Stimulated activated naive CD4-positive, alpha-beta T cell (primary cell): Measurements from ENCODE around the gene IMP4.
A peak's percentile ranks its signal among the peaks of the same experiment; 100 is the strongest.

Source experiments
- DNase-seq, 6 experiments: peaks; one replicate each; lab custom pipeline; 2025; lab: John Stamatoyannopoulos, UW

IMP4 gene

DNA sequence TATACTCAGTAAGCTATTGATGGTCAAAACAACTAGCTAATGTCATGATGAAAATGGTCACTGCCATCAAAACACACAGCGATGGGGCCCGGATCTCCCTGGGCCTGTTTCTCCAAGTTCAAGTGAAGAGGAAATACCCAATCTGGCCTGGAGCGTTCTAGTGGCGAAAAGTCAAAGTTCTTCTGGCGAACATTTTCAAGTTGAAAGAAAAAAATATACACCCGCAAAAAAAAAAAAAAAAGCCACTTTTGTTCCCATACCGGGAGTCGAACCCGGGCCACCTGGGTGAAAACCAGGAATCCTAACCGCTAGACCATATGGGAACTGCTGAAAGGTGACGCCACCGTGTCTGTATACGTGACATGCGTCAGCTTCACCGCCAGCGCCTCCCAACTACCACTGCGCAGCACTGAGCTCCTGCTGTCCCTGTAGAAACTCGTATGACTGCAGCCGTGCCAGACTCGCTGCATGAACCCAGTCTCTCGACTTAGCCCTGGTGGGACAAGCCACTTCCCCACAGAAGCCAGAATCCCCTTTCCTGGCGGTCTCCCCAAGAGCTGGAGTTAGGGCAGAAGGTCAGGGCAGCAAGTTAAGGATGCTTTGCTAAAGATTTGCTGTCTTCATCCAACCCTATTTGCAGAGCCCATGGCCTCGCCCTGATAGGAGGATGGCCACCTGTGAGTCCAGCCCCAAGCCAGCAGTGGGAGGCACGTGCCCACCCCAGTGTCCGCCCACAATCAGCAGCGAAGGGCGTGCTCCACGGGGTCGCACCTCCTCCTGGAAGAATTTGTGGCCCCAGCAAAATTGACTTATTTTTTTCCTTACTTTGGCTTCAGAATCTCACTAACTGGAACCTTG lies 5.6 kb upstream of the IMP4 start:
- peak in 4 of 6 experiments; percentile 8 to 46 (median 30) for DNase-seq

DNA sequence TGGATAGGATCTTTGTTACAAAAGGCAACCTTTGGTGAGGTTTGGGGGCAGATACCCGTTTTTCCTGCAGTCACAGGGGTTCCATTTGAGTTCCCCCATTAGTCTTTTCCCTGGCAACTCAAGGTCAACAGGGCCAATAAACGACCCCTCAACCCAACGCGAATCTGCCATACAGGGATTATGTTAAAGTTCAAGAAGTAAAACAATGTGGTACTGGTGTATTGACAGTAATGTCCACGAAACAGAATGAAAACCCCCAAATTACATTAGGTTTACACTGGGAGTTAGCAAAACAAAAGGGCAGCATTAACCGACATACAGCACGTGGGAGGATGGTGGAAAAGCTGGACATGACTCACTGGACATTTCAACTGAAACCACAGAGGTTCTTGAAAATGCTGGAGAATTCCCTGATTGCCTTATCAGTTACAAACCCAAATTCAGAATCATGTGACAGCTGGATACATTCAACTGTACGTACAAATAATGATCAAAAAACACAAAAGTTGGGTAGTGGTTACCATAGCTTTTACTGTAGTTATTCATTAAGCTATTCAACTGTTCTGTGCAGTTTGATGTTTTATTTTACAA lies 4.9 kb upstream of the IMP4 start:
- no peak for DNase-seq

DNA sequence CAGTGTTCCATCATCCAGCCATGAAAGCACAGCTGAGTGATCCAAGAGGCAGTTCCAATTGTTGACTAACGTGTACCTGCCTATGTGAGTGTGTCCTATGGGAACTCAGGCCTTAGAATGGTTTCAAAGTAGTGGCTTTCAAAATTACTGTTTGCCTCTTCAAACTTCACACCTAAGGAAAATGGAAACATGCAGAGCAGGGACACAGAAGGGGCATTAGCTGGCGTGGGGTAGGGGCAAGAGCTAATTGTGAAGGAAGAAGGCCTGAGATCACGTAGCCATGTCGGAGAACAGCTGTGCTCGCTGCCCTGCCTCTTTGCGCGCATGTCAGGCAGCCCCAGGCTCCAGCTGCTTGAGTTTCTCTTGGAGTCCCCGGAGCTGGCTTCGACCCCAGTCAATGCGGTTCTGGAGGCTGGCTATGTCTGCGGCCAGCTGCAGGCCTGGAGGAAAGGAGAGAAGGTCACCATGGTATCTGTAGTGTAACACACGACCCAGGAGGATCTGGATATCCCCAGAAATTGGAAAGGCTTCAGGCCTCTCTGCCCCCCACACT lies 3.8 kb upstream of the IMP4 start:
- no peak for DNase-seq

DNA sequence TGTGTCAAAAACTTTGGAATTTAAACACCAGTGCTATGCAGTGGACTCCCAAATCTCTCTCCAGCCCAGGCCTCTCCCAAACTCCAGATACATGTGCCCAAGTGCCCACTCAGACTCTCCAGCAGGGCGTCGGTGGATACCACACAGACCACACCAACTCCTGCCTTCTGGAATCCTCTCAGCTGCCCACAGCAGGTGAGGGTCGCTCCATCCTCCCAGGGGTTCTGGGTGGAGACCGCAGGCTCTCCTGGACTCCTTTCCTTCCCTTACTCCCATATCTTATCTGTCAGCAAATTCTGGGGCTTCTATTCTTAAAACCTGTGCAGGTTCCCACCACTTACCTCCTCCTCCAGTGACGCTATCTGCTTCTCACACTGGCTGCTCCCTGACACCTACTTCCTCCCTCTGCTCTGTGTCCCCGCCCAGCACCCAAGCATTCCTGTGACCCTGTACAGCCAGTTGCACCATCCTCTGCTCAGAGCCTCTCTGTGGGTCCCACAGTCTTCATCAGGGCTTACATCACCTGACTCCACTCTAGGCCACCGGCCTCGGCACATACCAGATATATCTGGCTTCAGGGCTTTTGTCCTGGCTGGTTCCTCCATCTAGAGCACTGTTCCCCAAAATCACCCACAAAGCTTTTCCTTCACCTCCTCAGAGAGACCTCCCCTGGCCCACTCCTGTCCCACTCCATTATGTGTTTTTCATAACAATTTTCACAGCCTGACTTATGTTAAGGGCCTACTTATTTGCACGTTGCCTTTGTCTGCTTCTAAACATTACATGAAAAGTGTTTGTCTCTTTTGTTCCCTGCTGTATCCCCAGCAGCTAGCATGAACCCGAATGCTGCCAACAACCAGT lies 2.6 kb upstream of the IMP4 start:
- DNase-seq = no peak

DNA sequence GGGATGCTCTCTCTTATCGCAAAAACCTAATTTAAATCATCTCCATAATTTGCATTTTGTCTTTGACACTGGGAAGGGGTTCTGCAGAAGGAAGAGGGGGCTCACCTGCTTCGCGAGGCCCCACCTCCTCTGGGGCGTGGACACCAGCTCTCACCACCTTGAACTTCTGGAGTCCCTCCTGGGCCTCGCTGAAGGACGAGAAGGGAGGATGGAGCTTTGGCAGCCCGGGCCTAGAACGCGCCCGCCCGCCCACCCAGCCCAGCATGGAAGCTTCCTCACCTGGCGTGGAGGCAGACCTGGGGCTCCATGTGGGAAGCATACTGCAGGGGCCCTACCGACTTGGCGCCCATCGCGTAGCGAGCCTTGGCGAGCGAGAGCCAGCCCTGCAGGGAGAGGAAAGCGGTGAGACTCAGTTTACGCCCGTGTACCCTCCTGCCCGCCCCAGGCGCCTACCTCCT lies 1.1 kb upstream of the IMP4 start:
- peak in 1 of 6 experiments; percentile 27 for DNase-seq

DNA sequence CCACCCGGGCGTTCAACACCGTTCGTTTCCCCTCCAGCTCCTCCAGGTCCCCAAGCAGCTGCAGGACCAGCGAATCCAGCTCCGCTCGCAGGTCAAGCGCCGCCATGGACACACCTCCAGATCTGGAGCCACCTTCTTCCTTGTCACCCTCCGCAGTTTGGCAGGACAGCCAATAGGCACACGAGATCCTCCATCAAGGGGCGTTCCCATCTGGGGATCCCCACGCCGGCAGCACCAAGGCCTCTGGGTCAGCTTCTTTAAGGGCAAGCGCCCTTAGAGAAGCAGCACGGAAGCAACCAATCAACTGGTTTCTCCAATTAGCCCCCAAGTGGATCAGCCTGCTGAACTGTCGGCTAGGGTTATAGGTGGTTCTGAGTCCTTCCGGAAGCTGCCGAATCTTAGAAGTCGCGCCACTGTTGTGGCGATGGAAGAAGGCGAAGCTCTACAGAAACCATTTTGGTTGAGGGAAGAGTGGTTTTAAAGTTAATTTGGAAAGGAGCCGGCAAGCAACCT lies 621 bp upstream of the IMP4 start:
- DNase-seq = peak; percentile 78 to 96 (median 86)

DNA sequence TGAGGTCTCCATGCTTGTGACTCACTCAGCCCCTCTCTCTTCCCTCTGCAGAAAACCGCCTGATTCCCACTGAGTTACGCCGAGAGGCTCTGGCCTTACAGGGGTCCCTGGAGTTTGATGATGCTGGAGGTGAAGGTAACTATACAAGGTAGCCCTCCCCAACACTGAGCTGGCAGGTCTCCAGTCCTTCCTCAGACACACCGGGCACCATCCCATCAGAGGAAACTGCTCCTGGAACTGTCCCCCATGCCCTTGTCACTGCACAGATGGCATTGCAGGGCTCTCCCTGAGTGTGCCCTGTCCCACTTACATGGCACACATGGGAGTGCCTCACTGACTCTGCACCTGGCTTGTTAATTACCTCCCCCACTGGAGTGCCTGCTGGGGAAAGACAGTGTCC lies 1.9 kb downstream of the IMP4 start:
- no peak for DNase-seq

DNA sequence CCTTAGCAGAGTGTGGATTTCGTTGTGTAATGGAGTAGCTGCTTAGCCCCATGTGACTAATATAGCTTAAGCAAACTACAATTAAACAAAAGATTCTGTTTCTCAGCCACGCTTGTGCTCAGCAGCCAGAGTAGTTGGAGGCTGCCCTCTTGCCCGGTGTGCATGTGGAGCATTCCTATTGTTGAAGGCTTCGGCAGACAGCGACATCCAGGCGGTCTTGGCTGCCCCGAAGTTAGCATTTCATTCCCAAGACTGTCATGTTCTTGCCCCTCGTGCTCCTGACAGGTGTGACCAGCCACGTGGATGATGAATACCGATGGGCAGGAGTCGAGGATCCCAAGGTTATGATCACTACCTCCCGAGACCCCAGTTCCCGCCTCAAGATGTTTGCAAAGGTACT lies 2.4 kb downstream of the IMP4 start:
- DNase-seq = no peak

DNA sequence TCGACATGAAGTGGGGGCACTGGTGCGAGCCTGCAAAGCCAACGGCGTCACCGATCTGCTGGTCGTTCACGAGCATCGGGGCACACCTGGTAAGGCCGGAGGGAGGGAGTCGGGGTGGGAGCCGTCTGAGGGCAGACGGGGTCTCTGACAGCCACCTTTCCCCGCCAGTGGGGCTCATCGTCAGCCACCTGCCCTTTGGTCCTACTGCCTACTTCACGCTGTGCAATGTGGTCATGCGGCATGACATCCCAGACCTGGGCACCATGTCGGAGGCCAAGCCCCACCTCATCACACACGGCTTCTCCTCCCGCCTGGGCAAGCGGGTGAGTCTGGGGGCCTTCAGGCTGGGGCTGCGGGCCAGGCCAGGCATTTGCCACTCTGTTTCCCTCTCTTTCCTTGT lies 2.9 kb downstream of the IMP4 start:
- DNase-seq = no peak

DNA sequence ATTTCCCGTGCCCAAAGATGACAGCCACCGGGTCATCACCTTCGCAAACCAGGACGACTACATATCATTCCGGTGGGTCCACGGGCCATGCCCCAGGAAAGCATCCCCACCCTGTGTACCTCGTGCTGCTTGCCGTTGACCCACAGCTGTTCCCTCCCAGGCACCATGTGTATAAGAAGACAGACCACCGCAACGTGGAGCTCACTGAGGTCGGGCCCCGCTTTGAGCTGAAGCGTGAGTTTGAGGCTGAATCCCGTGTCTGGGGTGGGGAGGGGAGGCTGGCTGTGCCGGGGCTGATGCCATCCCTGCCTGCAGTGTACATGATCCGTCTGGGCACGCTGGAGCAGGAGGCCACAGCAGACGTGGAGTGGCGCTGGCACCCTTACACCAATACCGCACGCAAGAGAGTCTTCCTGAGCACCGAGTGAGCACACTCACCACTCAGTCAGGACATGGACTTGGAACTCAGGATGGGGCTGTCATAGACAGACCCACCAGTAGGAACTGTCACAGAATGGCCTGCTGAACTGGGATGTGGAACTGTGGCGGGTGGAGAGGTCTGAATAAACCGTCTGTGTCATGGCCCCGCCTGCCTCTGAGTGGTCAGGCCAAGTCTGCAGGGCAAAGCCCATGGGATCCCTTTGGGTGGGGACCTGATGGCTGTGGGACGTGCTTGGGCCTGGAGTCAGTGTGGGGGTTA lies 3.5 kb downstream of the IMP4 start:
- no peak for DNase-seq

DNA sequence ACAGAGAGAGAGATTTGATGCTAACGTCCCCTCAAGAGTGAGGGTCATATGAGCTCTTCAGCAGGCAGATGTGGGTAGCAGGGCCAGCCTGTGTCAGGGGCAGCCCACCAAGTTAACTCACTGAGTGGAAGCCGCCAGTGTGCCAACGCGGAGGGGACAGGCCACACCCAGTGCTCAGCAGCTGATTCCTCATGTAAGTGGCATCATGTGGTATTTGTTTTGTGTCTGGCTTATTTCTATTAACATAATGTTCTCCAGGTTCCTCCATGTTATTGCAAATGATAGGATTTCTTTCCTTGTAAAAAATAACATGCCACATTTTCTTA lies 4.0 kb downstream of the IMP4 start:
- DNase-seq = no peak

DNA sequence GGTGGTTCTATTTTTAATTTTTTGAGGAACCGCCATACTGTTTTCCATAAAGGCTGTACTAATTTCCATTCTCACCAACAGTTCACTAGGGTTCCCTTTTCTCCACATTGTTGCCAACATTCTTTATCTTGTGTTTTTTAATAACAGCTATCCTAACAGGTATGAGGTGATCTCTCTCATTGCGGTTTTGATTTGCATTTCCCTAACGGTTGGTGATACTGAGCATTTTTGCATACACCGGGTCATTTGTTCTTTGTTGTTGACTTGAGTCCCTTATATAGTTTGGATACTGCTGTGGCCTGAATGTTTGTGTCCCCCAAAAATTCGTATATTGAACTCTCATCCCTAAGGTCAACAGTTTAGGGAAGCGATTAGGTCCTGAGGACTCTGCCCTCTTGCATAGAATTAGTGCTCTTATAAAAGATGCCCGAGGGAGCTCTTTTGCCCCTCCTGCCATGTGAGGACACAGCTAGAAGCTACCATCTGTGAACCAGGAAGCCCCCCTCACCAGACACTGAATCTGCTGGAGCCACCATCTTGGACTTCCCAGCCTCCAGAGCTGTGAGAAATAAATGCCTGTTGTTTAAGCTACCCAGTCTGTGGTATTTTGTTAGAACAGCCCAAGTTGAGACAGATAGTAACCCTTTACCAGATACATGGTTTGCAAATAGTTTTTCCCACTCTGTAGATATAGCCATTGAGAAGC lies 4.7 kb downstream of the IMP4 start:
- no peak for DNase-seq

DNA sequence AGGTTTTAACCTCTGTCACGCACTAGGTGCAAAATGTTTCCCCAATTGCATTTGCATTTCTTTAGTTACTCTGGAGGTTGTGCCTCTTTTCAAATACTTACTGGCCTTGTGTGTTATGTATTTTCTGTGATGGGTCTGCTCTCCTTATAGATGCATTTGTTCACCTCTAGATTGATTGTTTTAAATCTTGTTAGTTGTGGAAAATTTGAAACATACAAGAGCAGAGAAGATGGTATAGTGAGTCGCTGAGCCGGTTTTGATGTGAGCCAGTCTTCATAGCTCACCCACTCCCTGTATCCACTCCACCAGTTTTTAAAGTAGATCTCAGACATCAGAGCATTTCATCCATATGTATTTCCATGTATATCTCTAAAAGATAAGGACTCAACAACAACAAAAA lies 6.5 kb downstream of the IMP4 start:
- no peak for DNase-seq

DNA sequence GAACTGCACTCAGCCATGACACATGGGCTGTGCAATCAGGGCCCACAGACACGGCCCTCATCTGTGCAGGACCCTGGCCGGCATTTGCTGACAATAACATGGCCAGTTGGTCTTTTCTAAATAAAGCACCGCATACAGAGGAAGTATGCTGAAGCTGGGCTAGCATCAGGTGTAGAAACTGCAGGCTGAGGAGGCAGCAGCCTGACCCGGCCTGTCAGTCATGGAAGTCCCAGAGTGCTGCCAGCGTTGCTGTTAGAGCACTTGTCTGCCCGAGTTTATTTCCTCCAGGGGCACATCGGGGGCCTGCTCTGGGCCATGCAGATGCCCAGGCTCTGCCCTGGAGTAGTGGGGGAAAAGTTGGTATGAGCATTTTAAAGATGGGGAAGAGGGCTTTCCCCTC lies 9.0 kb downstream of the IMP4 start:
- no peak for DNase-seq

DNA sequence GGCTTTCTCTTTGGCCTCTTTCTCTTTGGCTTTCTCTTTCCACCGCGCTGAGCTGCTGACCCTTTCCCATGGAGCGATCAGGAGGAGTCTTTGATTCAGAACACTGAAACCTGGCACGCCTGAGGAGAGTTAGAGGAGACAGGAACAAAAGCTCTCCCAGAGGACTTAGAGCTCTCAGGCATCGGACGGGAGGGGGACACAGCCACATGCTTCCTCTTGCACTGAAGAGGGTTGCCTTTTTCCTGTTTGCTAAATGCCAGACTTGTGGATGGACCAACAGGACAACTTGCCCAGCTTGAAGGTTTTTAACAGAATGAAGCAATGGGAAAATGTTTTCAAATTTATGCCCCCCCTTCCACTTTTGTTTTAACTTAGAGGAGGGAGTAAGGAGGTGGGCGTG lies 9.5 kb downstream of the IMP4 start:
- DNase-seq = no peak

DNA sequence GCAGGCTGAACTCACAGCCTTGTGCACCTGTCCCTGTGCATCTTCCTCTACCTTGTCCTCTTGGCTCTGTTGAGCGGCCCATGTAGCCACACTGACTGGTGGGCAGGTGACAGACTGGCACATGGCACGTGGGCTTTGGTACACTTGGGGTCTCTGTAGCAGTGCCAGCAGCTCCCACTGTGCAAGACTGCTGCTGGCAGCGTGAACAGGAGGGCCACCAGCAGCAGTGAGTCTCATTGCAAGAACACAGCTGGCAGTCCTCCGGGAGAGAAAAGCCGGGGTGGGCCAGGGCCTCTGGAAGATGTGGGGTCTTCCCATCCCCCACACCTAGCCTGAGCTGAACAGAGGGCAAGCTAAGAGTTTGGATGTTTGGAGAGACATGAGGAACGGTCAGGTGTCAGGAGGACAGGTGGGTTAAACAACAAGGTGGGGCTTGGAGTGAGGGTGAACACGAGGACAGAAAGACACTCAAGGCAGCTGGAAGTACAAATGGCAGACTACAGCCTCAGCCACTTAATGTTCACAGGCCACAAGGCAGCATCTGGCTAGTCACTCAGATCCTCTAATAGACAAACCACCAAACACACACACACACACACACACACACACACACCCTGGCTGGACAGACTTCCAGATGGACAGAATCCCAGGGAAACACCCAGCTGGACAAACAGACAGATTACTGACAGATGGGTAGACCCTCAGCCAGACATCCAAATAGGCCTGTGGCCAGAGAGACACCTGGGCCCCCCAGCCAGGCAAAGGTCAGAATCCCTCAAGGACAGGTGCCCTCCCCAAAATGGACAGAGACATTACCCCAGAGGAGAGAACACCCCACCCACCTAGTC lies 10.8 kb downstream of the IMP4 start:
- DNase-seq = no peak

DNA sequence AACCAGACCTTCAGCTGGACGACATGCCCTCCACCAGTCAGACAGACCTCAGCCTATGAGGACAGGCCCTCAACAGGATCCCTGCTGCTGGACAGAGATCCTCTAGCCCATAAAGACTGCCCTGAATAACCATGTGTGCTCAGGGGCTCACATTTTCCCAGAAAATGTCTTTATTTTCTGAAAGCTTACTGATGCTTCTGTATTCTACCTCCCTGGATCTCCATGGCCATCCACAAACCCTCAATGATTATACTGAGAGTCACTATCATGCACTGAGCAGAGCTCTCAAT lies 11.4 kb downstream of the IMP4 start:
- no peak for DNase-seq

DNA sequence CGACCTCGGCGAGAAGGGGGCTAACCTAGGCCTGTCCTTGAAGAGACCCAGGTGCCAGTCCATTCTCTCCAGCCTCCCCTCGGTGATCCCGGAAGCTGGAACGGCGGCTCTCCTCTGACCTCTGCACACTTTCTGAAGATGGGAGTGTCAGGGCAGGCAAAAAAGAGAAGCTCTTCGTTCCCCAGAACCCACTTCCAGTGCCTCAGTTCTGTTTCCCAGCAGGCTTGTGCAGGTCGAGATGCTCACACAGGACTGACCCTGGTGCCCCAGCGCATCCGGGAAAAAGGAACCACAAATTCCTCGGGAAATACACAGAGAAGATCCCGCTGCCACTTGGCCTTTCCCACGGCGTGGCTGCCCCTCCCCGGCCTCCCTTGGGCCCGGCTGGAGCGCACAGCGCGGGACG lies 12.5 kb downstream of the IMP4 start:
- DNase-seq = no peak

DNA sequence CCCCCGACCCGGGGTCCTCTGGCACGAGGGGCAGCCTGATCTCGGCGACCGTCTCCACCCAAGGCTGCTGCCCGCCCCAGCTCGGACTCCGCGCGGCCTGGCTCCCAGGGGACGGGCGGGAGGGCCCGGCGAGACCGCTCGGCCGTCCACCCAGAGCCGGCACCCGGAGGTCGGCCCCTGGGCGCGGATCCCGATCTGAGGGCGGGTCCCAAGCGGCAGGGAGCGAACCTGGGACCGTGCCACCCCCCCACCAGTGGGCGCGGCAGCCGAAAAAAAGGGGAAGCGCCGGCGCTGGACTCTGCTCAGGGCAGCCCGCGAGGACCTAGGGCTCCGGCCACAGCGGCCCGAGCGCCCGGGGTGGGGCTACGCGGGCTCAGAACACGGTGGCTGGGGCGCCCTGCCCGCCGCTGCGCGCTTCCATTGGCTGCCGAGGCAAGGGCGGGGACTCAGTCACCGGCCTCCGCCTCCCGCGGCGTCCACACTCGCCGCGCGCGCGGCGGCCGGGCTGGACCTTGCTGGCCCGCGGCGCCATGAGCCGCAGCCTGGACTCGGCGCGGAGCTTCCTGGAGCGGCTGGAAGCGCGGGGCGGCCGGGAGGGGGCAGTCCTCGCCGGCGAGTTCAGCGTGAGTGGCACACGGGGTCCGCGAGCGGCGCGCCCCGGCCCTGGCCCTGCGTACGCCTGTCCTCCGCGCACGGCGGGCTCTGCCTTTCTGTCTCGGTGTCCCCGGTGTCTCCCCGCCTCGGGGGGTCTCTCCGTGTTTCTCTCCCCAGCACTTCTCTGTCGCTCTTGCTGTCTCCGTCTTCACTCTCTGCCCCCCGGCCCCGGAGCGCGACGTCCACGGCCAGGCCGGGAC lies 13.1 kb downstream of the IMP4 start, which contains the start of gene PTPN18:
Gene PTPN18 (plus strand): TSS at position 479 of the 854 bp plus-strand sequence. CDS start 52 bp downstream, at position 531.
- peak; percentile 16 to 55 (median 43) for DNase-seq
